Adipose tissue (tissue), 3 donors: Measurements from ENCODE around the gene SYT3. TPM values are rescaled to one million over a fixed set of nuclear protein-coding genes. Genes with fewer than 3 reads are reported as not detected.

ENCODE experiments used
- H3K27ac ChIP-seq: one replicate; pipeline ENCODE4 v1.5.1; 2013; ENCODE audit warnings: low read depth, low read length
- WGBS, 3 donors: extraction: QIAGEN DNeasy Blood & Tissue Kit; methylation state at CpG; one replicate each; pipeline ENCODE4 v1.1.7; 2013; 5-methylcytosine and 5-hydroxymethylcytosine counted together
- polyA plus RNA-seq, 3 donors: library from polyadenylated mRNA; stranded (reverse); fragments of 200-250 nt; gene quantifications; one replicate each; pipeline ENCODE4 v1.2.3, GENCODE V29; 2013
- donor health status: healthy with polysubstance abuse.
- donor health status: Bipolar disorder and iron deficiency.
- donor health status: healthy.

SYT3 gene
- under 1 TPM; 0.07 to 0.24 (median 0.11) TPM for polyA plus RNA-seq

- H3K27ac ChIP-seq: no peak within 1 kb of the TSS
- 3 to 4% (median 4%) methylated on average over 51 to 76 of the region's 76 CpGs for WGBS, 3 donors
Observed at GRCh38 chr19:50639121-50640112, at the start of gene SYT3. SYT3 (minus strand) TSS chr19:50639881; CDS start chr19:50637411, 2,470 bp downstream.

- WGBS, 3 donors: 60 to 75% (median 64%) methylated on average over 9 to 19 of the region's 19 CpGs
- no peak overlapping the region for H3K27ac ChIP-seq
Observed at GRCh38 chr19:50688766-50689165, 49.1 kb upstream of the SYT3 start.

- WGBS, 3 donors: 15 to 35% (median 31%) methylated on average over 30 to 50 of the region's 50 CpGs
Observed at GRCh38 chr19:50686310-50687032, 46.8 kb upstream of the SYT3 start.

GRCh38 chr19:50679177-50680125 is 39.8 kb upstream of the SYT3 start:
- H3K27ac ChIP-seq: no peak overlapping the region
- 13 to 14% (median 13%) methylated on average over 23 of the region's 23 CpGs for WGBS, 3 donors

More at GRCh38 chr19:50686310-50687032, 46.8 kb upstream of the SYT3 start:
- no peak overlapping the region for H3K27ac ChIP-seq

- WGBS, 3 donors: 44 to 67% (median 64%) methylated on average over 3 of the region's 3 CpGs
Observed at GRCh38 chr19:50678323-50678722, 38.6 kb upstream of the SYT3 start.

GRCh38 chr19:50677636-50678035 is 38.0 kb upstream of the SYT3 start:
- WGBS, 3 donors: 31 to 76% (median 64%) methylated on average over 5 of the region's 5 CpGs
- H3K27ac ChIP-seq: no peak overlapping the region

More at GRCh38 chr19:50678323-50678722, 38.6 kb upstream of the SYT3 start:
- H3K27ac ChIP-seq: no peak overlapping the region

- 68 to 89% (median 68%) methylated on average over 1 of the region's 1 CpG for WGBS, 3 donors
- no peak overlapping the region for H3K27ac ChIP-seq
Observed at GRCh38 chr19:50676625-50677197, 37.0 kb upstream of the SYT3 start.

- WGBS, 3 donors: 19 to 32% (median 28%) methylated on average over 15 of the region's 15 CpGs
- no peak overlapping the region for H3K27ac ChIP-seq
Observed at GRCh38 chr19:50673118-50673517, 33.4 kb upstream of the SYT3 start.

GRCh38 chr19:50670102-50670380 is 30.4 kb upstream of the SYT3 start:
- WGBS, 3 donors: 15 to 36% (median 31%) methylated on average over 5 of the region's 5 CpGs
- H3K27ac ChIP-seq: no peak overlapping the region

GRCh38 chr19:50669302-50670101 is 29.8 kb upstream of the SYT3 start:
- H3K27ac ChIP-seq: no peak overlapping the region
- 40 to 47% (median 44%) methylated on average over 23 of the region's 23 CpGs for WGBS, 3 donors

- 40 to 51% (median 41%) methylated on average over 14 to 20 of the region's 20 CpGs for WGBS, 3 donors
- no peak overlapping the region for H3K27ac ChIP-seq
Observed at GRCh38 chr19:50668879-50669278, 29.2 kb upstream of the SYT3 start.

- WGBS, 3 donors: 0 to 5% (median 4%) methylated on average over 14 to 49 of the region's 49 CpGs
- no peak overlapping the region for H3K27ac ChIP-seq
Observed at GRCh38 chr19:50668416-50668815, 28.7 kb upstream of the SYT3 start.

GRCh38 chr19:50667759-50668231 is 28.1 kb upstream of the SYT3 start:
- WGBS, 3 donors: 1 to 4% (median 3%) methylated on average over 32 to 57 of the region's 58 CpGs
- H3K27ac ChIP-seq: no peak overlapping the region

GRCh38 chr19:50667177-50667758 is 27.6 kb upstream of the SYT3 start:
- H3K27ac ChIP-seq: no peak overlapping the region
- WGBS, 3 donors: 3 to 7% (median 4%) methylated on average over 28 to 56 of the region's 56 CpGs

- H3K27ac ChIP-seq: no peak overlapping the region
- WGBS, 3 donors: 12 to 16% (median 16%) methylated on average over 40 to 47 of the region's 47 CpGs
Observed at GRCh38 chr19:50666346-50667176, 26.9 kb upstream of the SYT3 start.

- H3K27ac ChIP-seq: no peak overlapping the region
- 74 to 88% (median 83%) methylated on average over 6 of the region's 6 CpGs for WGBS, 3 donors
Observed at GRCh38 chr19:50664204-50664603, 24.5 kb upstream of the SYT3 start.
